Activated T-helper 2 cell treated with anti-CD3 and anti-CD28 coated beads, Interferon-gamma antibody, Interleukin-2, Interleukin-4, amounts not matched to agents 10 μg/mL and 5 μg/mL and 100 μg/mL, durations not matched to agents 14 hours and 24 hours and 36 hours (primary cell): ENCODE measurements around the gene CHRNB2. TPM values are rescaled to one million over a fixed set of nuclear protein-coding genes. Genes with fewer than 3 reads are reported as not detected.

Experiments
- DNase-seq: peaks from one replicate; pipeline ENCODE4 v3.0.0; 2021; ENCODE audit warnings: low spot score
- H3K27ac Mint-ChIP-seq: one replicate; pipeline ENCODE4 v1.8.0; 2021; ENCODE audit warnings: mixed read lengths
- H3K27me3 Mint-ChIP-seq: one replicate; pipeline ENCODE4 v1.8.0; 2021; ENCODE audit warnings: low read depth, mixed read lengths
- H3K36me3 Mint-ChIP-seq: one replicate; pipeline ENCODE4 v1.8.0; 2021; ENCODE audit warnings: low read depth, mixed read lengths
- H3K4me1 Mint-ChIP-seq: one replicate; pipeline ENCODE4 v1.8.0; 2021; ENCODE audit warnings: low read depth, mixed read lengths
- H3K4me3 Mint-ChIP-seq: one replicate; pipeline ENCODE4 v1.8.0; 2021; ENCODE audit warnings: low read depth, mild to moderate bottlenecking, moderate library complexity, mixed read lengths
- H3K9me3 Mint-ChIP-seq: one replicate; pipeline ENCODE4 v1.8.0; 2021; ENCODE audit warnings: mixed read lengths
- intact Hi-C: fragments of 100-400 bp; cut with micrococcal nuclease; formaldehyde crosslinking; loops from one replicate; pipeline ENCODE4 v1.15.1; 2023
- total RNA-seq: library from RNA; stranded (reverse); gene quantifications from 2 replicates; pipeline ENCODE4 v1.2.3, GENCODE V29; 2022

Gene CHRNB2
- total RNA-seq, 1 donor from 2014 or later, result not detected

DNA sequence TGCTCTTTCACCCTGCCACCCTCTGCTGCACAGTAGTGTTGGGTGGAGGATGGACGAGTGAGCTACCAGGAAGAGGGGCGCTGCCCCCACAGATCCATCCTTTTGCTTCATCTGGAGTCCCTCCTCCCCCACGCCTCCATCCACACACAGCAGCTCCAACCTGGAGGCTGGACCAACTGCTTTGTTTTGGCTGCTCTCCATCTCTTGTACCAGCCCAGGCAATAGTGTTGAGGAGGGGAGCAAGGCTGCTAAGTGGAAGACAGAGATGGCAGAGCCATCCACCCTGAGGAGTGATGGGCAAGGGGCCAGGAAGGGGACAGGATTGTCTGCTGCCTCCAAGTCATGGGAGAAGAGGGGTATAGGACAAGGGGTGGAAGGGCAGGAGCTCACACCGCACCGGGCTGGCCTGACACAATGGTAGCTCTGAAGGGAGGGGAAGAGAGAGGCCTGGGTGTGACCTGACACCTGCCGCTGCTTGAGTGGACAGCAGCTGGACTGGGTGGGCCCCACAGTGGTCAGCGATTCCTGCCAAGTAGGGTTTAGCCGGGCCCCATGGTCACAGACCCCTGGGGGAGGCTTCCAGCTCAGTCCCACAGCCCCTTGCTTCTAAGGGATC lies 8.5 kb downstream of the CHRNB2 start:
- H3K9me3 Mint-ChIP-seq, result no peaks in the 10 kb centered on the region
- no peak overlapping the region for H3K4me3 Mint-ChIP-seq
- peaks cover 35% of the 10 kb centered on the region for H3K36me3 Mint-ChIP-seq
- no peak overlapping the region for H3K27ac Mint-ChIP-seq
- H3K27me3 Mint-ChIP-seq, result no peaks in the 10 kb centered on the region
- no peaks in the 10 kb centered on the region for H3K4me1 Mint-ChIP-seq
- intact Hi-C loops, result no loop called here
- no peak for DNase-seq

DNA sequence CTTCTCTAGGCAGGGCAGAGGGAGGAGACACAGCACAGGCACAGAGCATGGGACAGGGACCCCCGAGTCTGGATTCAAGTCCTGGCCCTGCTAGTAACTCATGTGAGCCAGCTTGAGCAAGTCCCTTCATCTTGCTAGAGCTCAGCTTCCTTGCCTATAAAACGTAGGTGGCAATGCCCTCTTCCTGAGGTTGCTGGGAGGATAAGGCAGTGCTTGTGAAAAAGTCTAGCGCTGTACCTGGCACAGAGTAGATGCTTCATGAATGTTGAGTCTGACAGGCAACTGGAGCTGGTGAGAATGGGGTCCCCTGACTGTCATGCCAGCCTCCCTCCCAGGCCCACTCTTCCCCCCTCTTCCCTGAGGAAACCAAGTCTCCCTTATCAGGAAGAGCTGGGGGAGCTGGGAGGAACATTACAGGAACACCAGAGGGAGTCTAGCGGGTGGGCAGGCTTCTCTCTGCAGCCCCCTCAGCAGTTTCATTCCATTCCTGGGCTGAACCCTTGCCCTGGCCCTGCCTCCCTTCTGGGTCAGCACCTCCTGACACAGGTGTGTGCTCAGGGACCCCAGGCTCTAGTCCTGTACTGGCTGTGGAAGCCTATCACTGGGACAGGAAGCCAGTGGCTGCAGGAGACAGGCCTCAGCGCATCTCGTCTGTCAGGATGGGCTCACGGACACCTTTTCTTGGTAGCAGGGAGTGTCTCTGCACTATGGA lies 9.9 kb downstream of the CHRNB2 start:
- no peak for DNase-seq
- intact Hi-C loops, result no loop called here
- Mint-ChIP-seq H3K36me3 (peaks cover 46% of the 10 kb centered on the region), H3K4me3 (no peak overlapping the region), H3K9me3 (no peaks in the 10 kb centered on the region), H3K4me1 (no peaks in the 10 kb centered on the region), H3K27ac (no peak overlapping the region), H3K27me3 (no peaks in the 10 kb centered on the region)

DNA sequence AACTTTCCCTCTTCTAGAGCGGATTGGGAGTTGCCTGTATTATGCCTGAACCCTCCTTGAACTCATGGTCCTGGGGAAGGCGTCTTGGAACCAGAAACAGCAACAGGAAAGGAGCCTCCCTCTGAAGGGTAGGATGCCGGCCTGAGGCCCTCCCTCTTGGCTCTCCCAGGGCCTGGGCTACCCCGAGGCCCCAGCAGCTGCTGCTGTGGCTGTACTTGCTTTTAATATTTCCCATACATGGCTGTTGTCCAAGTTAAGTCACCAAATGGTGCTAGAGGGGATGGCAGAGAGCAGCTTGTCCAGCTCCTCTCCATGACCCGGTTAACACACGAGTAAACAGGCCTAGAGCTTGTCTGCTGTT lies 10.5 kb downstream of the CHRNB2 start:
- DNase-seq, result no peak
- H3K4me1 Mint-ChIP-seq, result no peaks in the 10 kb centered on the region
- no peaks in the 10 kb centered on the region for H3K9me3 Mint-ChIP-seq
- peaks cover 48% of the 10 kb centered on the region for H3K36me3 Mint-ChIP-seq
- intact Hi-C loops, result no loop called here
- H3K27me3 Mint-ChIP-seq, result no peaks in the 10 kb centered on the region
- H3K4me3 Mint-ChIP-seq, result no peak overlapping the region
- no peak overlapping the region for H3K27ac Mint-ChIP-seq

DNA sequence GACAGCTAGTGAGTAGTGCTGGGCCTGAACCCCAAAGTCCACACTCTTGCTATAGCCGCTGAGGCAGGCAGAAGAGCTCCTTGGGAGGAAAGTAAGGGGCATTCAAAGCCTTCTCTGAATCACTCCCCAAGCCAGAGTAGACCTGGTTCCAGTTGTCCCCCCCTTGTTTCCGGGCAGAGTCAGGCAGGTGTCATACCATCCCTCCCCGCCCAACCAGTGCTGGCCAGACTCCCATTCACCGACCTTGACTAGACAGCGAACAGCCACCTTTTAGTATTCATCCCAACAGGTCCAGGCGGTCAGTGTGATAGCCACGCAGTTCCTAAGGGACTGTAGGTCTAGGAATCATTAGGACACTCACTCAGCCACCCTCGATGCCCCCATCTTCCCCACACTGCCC lies 11.8 kb downstream of the CHRNB2 start:
- peaks cover 53% of the 10 kb centered on the region for H3K36me3 Mint-ChIP-seq
- intact Hi-C loops, result no loop called here
- no peak for DNase-seq
- no peak overlapping the region for H3K4me3 Mint-ChIP-seq
- no peaks in the 10 kb centered on the region for H3K4me1 Mint-ChIP-seq
- H3K27me3 Mint-ChIP-seq, result no peaks in the 10 kb centered on the region
- no peak overlapping the region for H3K27ac Mint-ChIP-seq
- H3K9me3 Mint-ChIP-seq, result no peaks in the 10 kb centered on the region

DNA sequence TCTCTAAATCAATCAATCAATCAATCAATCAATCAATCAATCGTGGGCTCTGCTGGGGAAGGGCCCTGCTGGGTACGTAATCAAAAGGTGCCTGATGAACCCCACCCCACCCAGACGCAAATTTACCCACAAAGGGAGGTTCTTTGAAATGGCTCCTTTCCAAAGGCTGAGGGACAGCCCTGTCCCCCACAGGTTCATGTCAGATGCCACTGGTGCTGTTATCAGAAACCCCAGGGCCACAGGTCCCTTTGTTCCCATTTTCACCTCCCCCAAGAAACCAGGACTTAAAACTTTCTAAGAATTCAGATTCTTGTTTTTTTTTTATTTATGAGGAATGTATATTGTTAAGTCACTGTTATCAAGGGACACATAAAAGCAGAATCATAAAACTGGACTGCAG lies 14.2 kb downstream of the CHRNB2 start:
- no peak overlapping the region for H3K27ac Mint-ChIP-seq
- H3K4me3 Mint-ChIP-seq, result no peak overlapping the region
- intact Hi-C loops, result no loop called here
- no peaks in the 10 kb centered on the region for H3K4me1 Mint-ChIP-seq
- no peaks in the 10 kb centered on the region for H3K27me3 Mint-ChIP-seq
- H3K36me3 Mint-ChIP-seq, result peaks cover 72% of the 10 kb centered on the region
- no peaks in the 10 kb centered on the region for H3K9me3 Mint-ChIP-seq
- no peak for DNase-seq

DNA sequence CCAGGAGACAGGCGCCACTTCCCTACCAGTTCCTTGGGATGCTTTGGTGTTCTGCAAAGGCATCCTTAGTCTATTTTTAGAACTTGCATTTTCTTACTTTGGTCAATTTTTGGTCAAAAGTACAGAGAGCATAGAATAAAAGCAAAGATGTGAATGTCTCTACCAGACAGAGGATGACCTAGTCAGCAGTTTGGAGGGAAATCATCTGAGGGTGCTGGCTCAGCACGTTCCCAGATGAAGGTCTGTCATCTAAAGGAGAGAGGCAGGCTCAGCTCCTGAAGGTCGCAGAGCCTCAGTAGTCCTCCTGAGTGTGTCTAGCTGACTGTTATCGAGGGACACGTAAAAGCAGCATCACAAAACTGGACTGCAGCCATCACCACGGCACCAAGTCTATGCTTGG lies 15.3 kb downstream of the CHRNB2 start:
- Mint-ChIP-seq H3K9me3 (no peaks in the 10 kb centered on the region), H3K4me3 (no peak overlapping the region), H3K27me3 (no peaks in the 10 kb centered on the region), H3K36me3 (peaks cover 82% of the 10 kb centered on the region), H3K27ac (no peak overlapping the region), H3K4me1 (no peaks in the 10 kb centered on the region)
- intact Hi-C loops, result no loop called here
- no peak for DNase-seq

DNA sequence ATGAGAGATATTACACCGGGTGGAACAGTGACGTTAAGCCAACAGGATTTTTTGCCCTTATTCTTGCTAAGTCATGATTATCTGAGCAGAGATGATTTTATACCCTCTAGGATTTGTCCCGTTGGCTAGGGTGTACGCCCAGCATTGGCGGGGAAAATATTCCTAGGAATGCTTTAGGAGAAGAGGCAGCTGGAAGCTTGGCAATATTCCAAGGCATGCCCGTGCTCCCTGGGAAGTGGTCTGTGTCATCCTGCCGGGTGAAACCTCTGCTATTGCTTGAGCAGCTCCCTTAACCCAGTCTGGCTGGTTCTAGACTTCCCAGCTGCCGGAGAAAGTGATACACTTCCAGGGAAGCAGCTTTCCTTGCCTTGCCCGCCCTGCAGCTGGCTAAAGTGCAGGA lies 16.2 kb downstream of the CHRNB2 start:
- H3K9me3 Mint-ChIP-seq, result no peaks in the 10 kb centered on the region
- no peaks in the 10 kb centered on the region for H3K27me3 Mint-ChIP-seq
- H3K4me1 Mint-ChIP-seq, result peaks cover under 1% of the 10 kb centered on the region
- no peak overlapping the region for H3K27ac Mint-ChIP-seq
- no peak overlapping the region for H3K4me3 Mint-ChIP-seq
- intact Hi-C loops, result no loop called here
- no peak for DNase-seq
- peaks cover 82% of the 10 kb centered on the region for H3K36me3 Mint-ChIP-seq

DNA sequence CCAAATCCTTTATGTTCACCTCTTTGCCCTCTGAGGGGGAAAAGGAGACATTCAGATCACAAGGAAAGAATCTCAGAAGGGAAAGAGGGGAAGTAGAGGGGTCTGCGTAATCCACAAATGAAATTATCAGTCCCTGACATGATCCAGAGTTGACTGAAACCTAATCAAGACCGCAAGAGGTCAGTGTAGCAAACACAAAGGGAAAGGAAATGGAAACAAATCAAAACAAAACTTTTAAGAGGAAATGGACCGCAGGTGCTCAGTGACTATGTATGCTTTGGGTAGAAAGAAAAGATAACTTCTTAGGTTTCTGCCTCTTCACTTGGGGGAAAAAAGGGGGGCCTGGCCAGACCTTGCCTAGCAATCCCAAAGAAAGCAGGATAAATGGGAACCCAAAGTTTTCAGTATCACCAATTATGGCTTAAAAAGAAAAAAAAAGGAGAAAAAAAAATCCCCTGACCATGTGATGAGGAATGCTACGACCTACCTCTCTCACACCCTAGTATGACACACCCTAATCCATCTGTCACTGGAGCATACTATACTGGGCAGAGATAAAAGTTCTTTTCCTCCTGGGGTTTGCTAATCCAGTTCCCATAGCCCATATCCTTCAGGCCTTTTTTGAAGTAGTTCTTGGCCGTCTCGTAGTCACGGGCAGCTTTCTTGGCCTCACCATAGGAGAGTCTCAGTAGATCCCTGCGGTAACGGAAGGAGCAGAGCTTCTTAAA lies 16.9 kb downstream of the CHRNB2 start:
- H3K9me3 Mint-ChIP-seq, result no peaks in the 10 kb centered on the region
- no peak overlapping the region for H3K4me3 Mint-ChIP-seq
- peaks cover 82% of the 10 kb centered on the region for H3K36me3 Mint-ChIP-seq
- intact Hi-C loops, result no loop called here
- no peak overlapping the region for H3K27ac Mint-ChIP-seq
- DNase-seq, result no peak
- no peaks in the 10 kb centered on the region for H3K27me3 Mint-ChIP-seq
- H3K4me1 Mint-ChIP-seq, result peaks cover 3% of the 10 kb centered on the region

DNA sequence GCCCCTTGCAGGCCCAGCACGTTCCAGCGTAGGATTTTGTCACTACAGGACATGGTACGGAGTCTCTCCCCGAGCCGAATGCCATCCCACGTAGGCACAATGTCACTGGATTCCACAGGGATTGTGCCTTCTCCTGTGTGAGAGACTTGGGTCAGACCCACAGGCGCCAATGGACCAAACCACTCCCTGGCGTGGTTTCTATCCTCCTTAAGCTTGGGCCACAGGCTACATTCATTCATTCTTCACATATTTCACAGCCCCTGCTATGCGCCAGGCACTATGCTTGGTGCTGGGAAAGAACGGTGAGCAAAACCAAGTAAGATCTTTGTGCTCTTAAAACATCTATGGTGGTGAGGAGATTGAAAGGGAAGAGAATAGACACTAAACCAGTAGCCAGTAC lies 18.7 kb downstream of the CHRNB2 start:
- H3K4me1 Mint-ChIP-seq, result peaks cover 6% of the 10 kb centered on the region
- no peak overlapping the region for H3K27ac Mint-ChIP-seq
- no peak for DNase-seq
- intact Hi-C loops, result no loop called here
- H3K9me3 Mint-ChIP-seq, result no peaks in the 10 kb centered on the region
- peaks cover 82% of the 10 kb centered on the region for H3K36me3 Mint-ChIP-seq
- H3K4me3 Mint-ChIP-seq, result no peak overlapping the region
- no peaks in the 10 kb centered on the region for H3K27me3 Mint-ChIP-seq

DNA sequence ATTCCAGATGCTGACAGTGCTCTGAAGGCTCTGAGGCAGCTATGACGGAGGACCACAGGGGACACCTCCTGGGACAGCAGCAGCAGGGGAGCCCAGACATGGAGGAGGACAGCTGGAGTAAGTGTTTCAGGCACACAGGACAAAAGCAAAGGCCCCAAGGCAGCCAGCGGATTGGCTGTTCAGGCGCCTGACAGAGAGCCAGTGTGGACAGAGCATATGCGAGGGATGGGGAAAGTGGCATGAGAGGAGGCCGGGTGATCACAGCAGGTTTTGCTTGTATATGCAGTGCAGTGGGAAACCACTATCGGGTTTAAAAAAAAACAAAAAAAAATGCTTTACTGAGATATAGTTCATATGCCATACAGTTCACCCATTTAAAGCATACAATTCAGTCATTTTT lies 19.1 kb downstream of the CHRNB2 start:
- peaks cover 6% of the 10 kb centered on the region for H3K4me1 Mint-ChIP-seq
- H3K36me3 Mint-ChIP-seq, result peaks cover 84% of the 10 kb centered on the region
- no peak for DNase-seq
- intact Hi-C loops, result no loop called here
- no peaks in the 10 kb centered on the region for H3K27me3 Mint-ChIP-seq
- no peak overlapping the region for H3K27ac Mint-ChIP-seq
- H3K4me3 Mint-ChIP-seq, result no peak overlapping the region
- no peaks in the 10 kb centered on the region for H3K9me3 Mint-ChIP-seq

DNA sequence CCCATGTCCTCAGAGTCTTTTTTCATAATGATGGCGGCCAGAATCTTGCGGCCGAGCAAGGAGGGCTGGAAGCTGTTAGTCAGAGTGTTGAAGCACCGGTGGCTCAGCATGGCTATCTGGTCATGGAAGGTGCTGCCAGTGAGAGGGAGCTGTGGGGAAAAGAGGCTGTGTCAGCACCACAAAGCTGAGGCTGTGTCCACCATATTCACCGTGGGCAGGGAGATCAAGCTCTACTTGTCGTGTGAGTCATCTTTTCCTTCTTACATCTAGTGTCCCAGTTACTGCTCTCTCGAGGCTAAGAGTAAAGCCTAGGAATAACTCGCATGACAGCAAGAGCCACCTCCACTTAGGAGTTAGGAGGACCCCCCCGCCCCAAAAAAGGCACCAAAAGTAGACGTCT lies 22.2 kb downstream of the CHRNB2 start:
- H3K27ac Mint-ChIP-seq, result peak overlapping the region; percentile 35
- no peaks in the 10 kb centered on the region for H3K27me3 Mint-ChIP-seq
- H3K36me3 Mint-ChIP-seq, result peaks cover 96% of the 10 kb centered on the region
- H3K4me1 Mint-ChIP-seq, result peaks cover 6% of the 10 kb centered on the region
- DNase-seq, result no peak
- no peaks in the 10 kb centered on the region for H3K9me3 Mint-ChIP-seq
- intact Hi-C loops, result no loop called here
- H3K4me3 Mint-ChIP-seq, result no peak overlapping the region

DNA sequence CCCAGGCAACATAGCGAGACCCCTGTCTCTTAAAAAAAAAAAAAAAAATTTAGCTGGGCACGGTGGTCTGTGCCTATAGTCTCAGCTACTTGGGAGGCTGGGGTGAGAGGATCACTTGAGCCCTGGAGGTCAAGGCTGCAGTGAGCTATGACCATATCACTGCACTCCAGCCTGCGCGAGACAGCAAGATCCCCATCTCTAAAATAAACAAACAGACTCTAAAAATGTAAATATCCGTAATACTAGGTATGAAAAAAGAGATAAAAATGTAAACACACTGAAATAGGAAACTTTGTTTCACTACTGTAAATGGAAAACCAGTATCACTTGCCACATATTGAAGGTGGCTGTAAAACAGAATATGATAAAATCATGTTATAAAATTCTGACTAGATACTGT lies 23.2 kb downstream of the CHRNB2 start:
- Mint-ChIP-seq H3K9me3 (no peaks in the 10 kb centered on the region), H3K4me3 (no peak overlapping the region), H3K27ac (no peak overlapping the region)

DNA sequence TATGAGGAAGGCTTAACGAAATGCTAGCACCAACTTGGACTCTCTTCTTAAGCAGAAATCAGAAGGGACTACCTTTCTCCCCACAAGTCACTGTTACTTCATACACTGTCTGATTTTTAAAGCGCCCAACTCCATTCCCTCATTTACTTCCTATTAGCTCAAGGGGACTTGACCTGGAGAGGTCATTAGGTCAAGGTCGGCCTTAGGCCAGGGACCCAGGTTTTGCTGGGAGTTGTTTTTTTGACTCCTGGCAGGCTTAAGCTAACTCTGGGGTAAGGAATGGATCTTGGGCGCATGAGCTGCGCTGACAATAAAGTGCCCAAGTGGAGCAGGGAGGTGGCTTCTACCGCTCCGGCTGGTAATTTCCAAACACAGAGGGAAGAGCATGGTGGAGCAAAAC lies 23.6 kb downstream of the CHRNB2 start:
- Mint-ChIP-seq H3K4me3 (no peak overlapping the region), H3K27me3 (no peaks in the 10 kb centered on the region), H3K4me1 (peaks cover 6% of the 10 kb centered on the region), H3K27ac (no peak overlapping the region), H3K36me3 (peaks cover 91% of the 10 kb centered on the region), H3K9me3 (no peaks in the 10 kb centered on the region)
- no peak for DNase-seq
- intact Hi-C loops, result no loop called here

More for the DNA sequence above, 23.2 kb downstream of the CHRNB2 start:
- Mint-ChIP-seq H3K4me1 (peaks cover 6% of the 10 kb centered on the region), H3K27me3 (no peaks in the 10 kb centered on the region), H3K36me3 (peaks cover 92% of the 10 kb centered on the region)
- no peak for DNase-seq
- intact Hi-C loops, result no loop called here
